ENCODE results near the gene LPAR6.

- TF ChIP-seq CTCF (conservative IDR thresholded peaks at IDR 0.05; ENCODE audit: low read length) (no peak), EZH2phosphoT487 (IDR thresholded peaks at IDR 0.05; ENCODE audit: borderline replicate concordance) (no peak)
Observed at GRCh38 chr13:48398450-48399095, 14.3 kb downstream of the LPAR6 start.
